Raji (cell line): ENCODE measurements around the gene THSD7B.

Experiments
- POLR2A ChIP-seq: IDR thresholded peaks from 2 replicates; pipeline ENCODE4 v1.6.1; 2011; ENCODE audit warnings: low read depth, low read length, control low read depth; ENCODE audit not compliant: insufficient read depth

THSD7B gene

GRCh38 chr2:137607722-137608318 lies 842.5 kb downstream of the THSD7B start:
- TF ChIP-seq POLR2A: no peak

- no peak for TF ChIP-seq POLR2A
Observed at GRCh38 chr2:137638932-137639331, 873.6 kb downstream of the THSD7B start.

GRCh38 chr2:137644731-137645130 lies 879.4 kb downstream of the THSD7B start:
- TF ChIP-seq POLR2A: no peak

- no peak for TF ChIP-seq POLR2A
Observed at GRCh38 chr2:137654046-137654445, 888.7 kb downstream of the THSD7B start.

- no peak for TF ChIP-seq POLR2A
Observed at GRCh38 chr2:137655814-137656213, 890.5 kb downstream of the THSD7B start.

GRCh38 chr2:137658433-137658832 lies 893.1 kb downstream of the THSD7B start:
- TF ChIP-seq POLR2A: no peak

GRCh38 chr2:137659616-137660015 lies 894.3 kb downstream of the THSD7B start:
- TF ChIP-seq POLR2A: no peak

GRCh38 chr2:137670111-137670510 lies 904.8 kb downstream of the THSD7B start:
- no peak for TF ChIP-seq POLR2A

GRCh38 chr2:137672989-137673552 lies 907.7 kb downstream of the THSD7B start:
- no peak for TF ChIP-seq POLR2A

GRCh38 chr2:137674991-137675390 lies 909.6 kb downstream of the THSD7B start:
- TF ChIP-seq POLR2A: no peak

- TF ChIP-seq POLR2A: no peak
Observed at GRCh38 chr2:137675584-137676327, 910.4 kb downstream of the THSD7B start.

GRCh38 chr2:137676346-137676745 lies 911.0 kb downstream of the THSD7B start:
- TF ChIP-seq POLR2A: no peak

GRCh38 chr2:137677466-137677865 lies 912.1 kb downstream of the THSD7B start:
- TF ChIP-seq POLR2A: no peak

GRCh38 chr2:137689549-137689948 lies 924.2 kb downstream of the THSD7B start:
- TF ChIP-seq POLR2A: no peak

- no peak for TF ChIP-seq POLR2A
Observed at GRCh38 chr2:137693534-137693933, 928.2 kb downstream of the THSD7B start.

GRCh38 chr2:137696916-137697315 lies 931.6 kb downstream of the THSD7B start:
- TF ChIP-seq POLR2A: no peak
